Frontal cortex (tissue), 4 donors: ENCODE results near the gene CCDC61. TPM values are rescaled to one million over a fixed set of nuclear protein-coding genes. Genes with fewer than 3 reads are reported as not detected.

Experiments
- DNase-seq, 2 donors: peaks; one replicate each; pipeline ENCODE4 v3.0.0; 2012; ENCODE audit warnings: low spot score in 2 of 2
- FAIRE-seq: peaks from 2 replicates; lab custom pipeline; 2012; peaks lifted over from hg19 to GRCh38; lab: Jason Lieb, UNC
- total RNA-seq: library from RNA; depleted of rRNA; stranded (reverse); fragments of >200 nt; gene quantifications from one replicate; pipeline ENCODE4 v1.2.3, GENCODE V29; 2014
- donor health status: control.
- donor health status: control.
- donor health status: control.

CCDC61 gene
- total RNA-seq, 1 donor from 2014 or later: 2.9 TPM

- no peak for FAIRE-seq
- no peak for DNase-seq
Measured at GRCh38 chr19:46033401-46033800, 38.1 kb downstream of the CCDC61 start.

GRCh38 chr19:46035546-46035945 is 40.3 kb downstream of the CCDC61 start:
- no peak for DNase-seq
- no peak for FAIRE-seq

- FAIRE-seq (no peak), DNase-seq (no peak)
Measured at GRCh38 chr19:46035986-46036743, 40.9 kb downstream of the CCDC61 start.

GRCh38 chr19:46036744-46037128 is 41.5 kb downstream of the CCDC61 start:
- no peak for FAIRE-seq
- no peak for DNase-seq

GRCh38 chr19:46040125-46040524 is 44.9 kb downstream of the CCDC61 start:
- DNase-seq (no peak), FAIRE-seq (no peak)

GRCh38 chr19:46040952-46041500 is 45.8 kb downstream of the CCDC61 start, which contains the start of gene IGFL4:
TSS of gene IGFL4 (minus strand) at chr19:46041002. CDS start at chr19:46040962, 40 bp downstream.
- no peak for DNase-seq

GRCh38 chr19:46042252-46042883 is 47.1 kb downstream of the CCDC61 start:
- no peak for DNase-seq
- FAIRE-seq: no peak

More at GRCh38 chr19:46040952-46041500, 45.8 kb downstream of the CCDC61 start, which contains the start of gene IGFL4:
- FAIRE-seq: no peak

GRCh38 chr19:46043519-46043918 is 48.3 kb downstream of the CCDC61 start:
- FAIRE-seq (no peak), DNase-seq (no peak)

GRCh38 chr19:46049597-46049996 is 54.3 kb downstream of the CCDC61 start:
- DNase-seq (no peak), FAIRE-seq (no peak)

GRCh38 chr19:46052896-46053295 is 57.6 kb downstream of the CCDC61 start:
- no peak for DNase-seq
- FAIRE-seq: no peak

- DNase-seq (no peak), FAIRE-seq (no peak)
Measured at GRCh38 chr19:46056536-46056935, 61.3 kb downstream of the CCDC61 start.

GRCh38 chr19:46058778-46059177 is 63.5 kb downstream of the CCDC61 start:
- FAIRE-seq (no peak), DNase-seq (no peak)

- DNase-seq (no peak), FAIRE-seq (no peak)
Measured at GRCh38 chr19:46060012-46060411, 64.7 kb downstream of the CCDC61 start.

GRCh38 chr19:46063201-46063600 is 67.9 kb downstream of the CCDC61 start:
- FAIRE-seq: no peak

GRCh38 chr19:46065486-46066071 is 70.3 kb downstream of the CCDC61 start:
- FAIRE-seq: no peak
- DNase-seq: no peak

More at GRCh38 chr19:46063201-46063600, 67.9 kb downstream of the CCDC61 start:
- DNase-seq: no peak

GRCh38 chr19:46066471-46066870 is 71.2 kb downstream of the CCDC61 start:
- DNase-seq (no peak), FAIRE-seq (no peak)

- no peak for DNase-seq
- no peak for FAIRE-seq
Measured at GRCh38 chr19:46067691-46068090, 72.4 kb downstream of the CCDC61 start.
